GM19023 (cell line): ENCODE data around the gene FIZ1.
"Not testable (repeated sequence)": the region's sequence is repeated elsewhere in the genome, so short reads cannot be mapped to it uniquely, and the experiment has no call there.

ENCODE experiments used
- ATAC-seq: cut with Tn5 transposase; IDR thresholded peaks from one replicate; pipeline ENCODE4 v1.9.1; 2021; ENCODE audit warnings: mild to moderate bottlenecking, moderate library complexity; ENCODE audit not compliant: unreplicated experiment

Gene FIZ1

GRCh38 chr19:55596304-55596703 is 3.0 kb downstream of the FIZ1 start:
- ATAC-seq = no peak

GRCh38 chr19:55594996-55595545 is 4.2 kb downstream of the FIZ1 start:
- no peak for ATAC-seq

- ATAC-seq = no peak
Observed at GRCh38 chr19:55593096-55593772, 6.1 kb downstream of the FIZ1 start.

GRCh38 chr19:55592391-55593090 is 6.8 kb downstream of the FIZ1 start:
- no peak for ATAC-seq

GRCh38 chr19:55591555-55591954 is 7.8 kb downstream of the FIZ1 start:
- no peak for ATAC-seq

GRCh38 chr19:55590617-55591016 is 8.7 kb downstream of the FIZ1 start:
- no peak for ATAC-seq

GRCh38 chr19:55590109-55590508 is 9.2 kb downstream of the FIZ1 start:
- no peak for ATAC-seq

- no peak for ATAC-seq
Observed at GRCh38 chr19:55588738-55589137, 10.6 kb downstream of the FIZ1 start.

GRCh38 chr19:55586976-55587668 is 12.2 kb downstream of the FIZ1 start:
- peak; percentile 85 for ATAC-seq

- ATAC-seq = no peak
Observed at GRCh38 chr19:55585658-55586339, 13.5 kb downstream of the FIZ1 start.

- no peak for ATAC-seq
Observed at GRCh38 chr19:55584871-55585270, 14.4 kb downstream of the FIZ1 start.

- ATAC-seq = not testable (repeated sequence)
Observed at GRCh38 chr19:55583897-55584296, 15.4 kb downstream of the FIZ1 start.

- ATAC-seq = not testable (repeated sequence)
Observed at GRCh38 chr19:55582284-55582683, 17.0 kb downstream of the FIZ1 start.

- no peak for ATAC-seq
Observed at GRCh38 chr19:55581823-55582223, 17.5 kb downstream of the FIZ1 start.

GRCh38 chr19:55581145-55581822 is 18.0 kb downstream of the FIZ1 start:
- ATAC-seq = no peak

- no peak for ATAC-seq
Observed at GRCh38 chr19:55580628-55581144, 18.6 kb downstream of the FIZ1 start, which contains the start of gene ZNF579. Gene ZNF579, minus strand, starts transcription at chr19:55580848. Its CDS starts 1,209 bp downstream, at chr19:55579639.

- no peak for ATAC-seq
Observed at GRCh38 chr19:55579766-55580621, 19.3 kb downstream of the FIZ1 start.

GRCh38 chr19:55578761-55579747 is 20.3 kb downstream of the FIZ1 start:
- no peak for ATAC-seq
